ENCODE measurements around the gene LDB2. TPM values are rescaled to one million over a fixed set of nuclear protein-coding genes. Genes with fewer than 3 reads are reported as not detected.

Gene LDB2
- total and polyA plus RNA-seq, 2 of the 8 experiments (the other 6 are each of a cell fraction or from before 2014, with no cell fraction given): 57.0 to 140 TPM

GRCh38 chr4:16532240-16532970 is 366.0 kb downstream of the LDB2 start:
- Histone ChIP-seq H4K5ac (ENCODE audit: insufficient read length, low read depth, low read length) (no peak overlapping the region), H3K79me2 (ENCODE audit: control insufficient read depth in 1 of 2, insufficient read depth in 2 of 2, low read length in 2 of 2) (no peaks in the 10 kb centered on the region), H3K27me3 (replicated peaks in 1 of 4; ENCODE audit: control insufficient read depth in 3 of 4, extremely low read depth in 1 of 4, insufficient read depth in 3 of 4, low read length in 3 of 4) (no peaks in the 10 kb centered on the region), H3K4ac (replicated peaks; ENCODE audit: insufficient read length, low read depth, low read length) (no peak overlapping the region), H3K4me1 (replicated peaks in 1 of 4; ENCODE audit: control insufficient read depth in 3 of 4, insufficient read depth in 4 of 4, low read length in 3 of 4) (no peaks in the 10 kb centered on the region), H3K18ac (ENCODE audit: extremely low read depth, low read length) (no peak overlapping the region), H4K91ac (replicated peaks; ENCODE audit: insufficient read length, low read length) (no peak overlapping the region), H3K4me2 (ENCODE audit: insufficient read depth in 1 of 2, low read depth in 2 of 2, low read length in 2 of 2) (no peak overlapping the region), H3K56ac (replicated peaks; ENCODE audit: insufficient read length, low read depth, low read length) (no peak overlapping the region), H2BK120ac (replicated peaks; ENCODE audit: low read depth, low read length) (no peak overlapping the region), H2BK5ac (ENCODE audit: low read depth, low read length) (no peak overlapping the region), H3K9ac (replicated peaks in 1 of 4; ENCODE audit: extremely low read depth in 1 of 4, low read depth in 3 of 4, low read length in 3 of 4) (no peak overlapping the region), H4K8ac (ENCODE audit: extremely low read depth, insufficient read depth, low read length) (no peak overlapping the region), H4K20me1 (replicated peaks in 1 of 2; ENCODE audit: control insufficient read depth in 1 of 2, insufficient read depth in 2 of 2, low read length in 2 of 2) (peaks cover 2 to 3% of the 10 kb centered on the region in 2 experiments), H3K9me3 (ENCODE audit: insufficient read depth in 2 of 2, low read depth in 1 of 2, low read length in 1 of 2) (no peaks in the 10 kb centered on the region), H2AK5ac (ENCODE audit: low read depth, low read length) (no peak overlapping the region), H2BK20ac (ENCODE audit: low read length) (no peak overlapping the region), H3K36me3 (ENCODE audit: control insufficient read depth in 2 of 4, insufficient read depth in 4 of 4, low read length in 3 of 4) (no peaks in the 10 kb centered on the region), H3K23ac (ENCODE audit: insufficient read length) (no peak overlapping the region), H3K27ac (ENCODE audit: low read depth, low read length) (no peak overlapping the region), H2BK12ac (ENCODE audit: low read depth, low read length) (no peak overlapping the region), H2BK15ac (ENCODE audit: low read length) (no peak overlapping the region), H3K4me3 (ENCODE audit: extremely low read depth in 1 of 4, insufficient read depth in 2 of 4, low read depth in 3 of 4, low read length in 4 of 4) (no peak overlapping the region), H3K79me1 (ENCODE audit: low read depth, low read length) (no peaks in the 10 kb centered on the region), H2AFZ (ENCODE audit: low read length) (no peak overlapping the region), H3K14ac (ENCODE audit: insufficient read length) (no peak overlapping the region), H3K23me2 (ENCODE audit: low read depth, low read length) (no peaks in the 10 kb centered on the region)
- ChIA-PET POLR2A (ENCODE audit: partially characterized antibody) (no interaction called here), CTCF (ENCODE audit: partially characterized antibody) (interaction anchor here (0.7 to 3.8 kb wide), 5 partner anchors 14 to 792 kb away, joined by 3 to 13 read pairs (median 3); no protein-coding TSS in a partner anchor)
- no peak for FAIRE-seq
- no peak for DNase-seq (ENCODE audit: low read depth in 1 of 2, low spot score in 2 of 2)
- 93% methylated on average over 6 of the region's 6 CpGs; no CpG with 5 or more reads in 1 of the 2 experiments for whole genome bisulfite sequencing, 2 experiments (ENCODE audit: extremely low coverage in 1 of 2, insufficient coverage in 1 of 2, insufficient read length in 1 of 2, insufficient replicate concordance in 2 of 2, low coverage in 1 of 2, low lambda C conversion rate in 2 of 2, missing lambda C conversion rate in 1 of 2)
- TF ChIP-seq SIN3A (conservative IDR thresholded peaks at IDR 0.05 in 1 of 2, IDR thresholded peaks at IDR 0.05 in 1 of 2; ENCODE audit: low read depth in 1 of 2, low read length in 2 of 2): no peak
- no peak for TF ChIP-seq CHD1 (IDR thresholded peaks at IDR 0.05; ENCODE audit: low read depth, low read length)
- no peak for TF ChIP-seq POLR2AphosphoS5 (IDR thresholded peaks at IDR 0.05; ENCODE audit: low read depth, low read length)
- TF ChIP-seq SAP30 (IDR thresholded peaks at IDR 0.05; ENCODE audit: insufficient read depth, insufficient replicate concordance, low read length): no peak
- TF ChIP-seq E2F6 (IDR thresholded peaks at IDR 0.05): no peak
- no peak for TF ChIP-seq ATF3 (IDR thresholded peaks at IDR 0.05; ENCODE audit: insufficient read depth, low read depth, low read length)
- no peak for TF ChIP-seq TCF12 (IDR thresholded peaks at IDR 0.05; ENCODE audit: low read depth, low read length)
- no peak for TF ChIP-seq PHF8 (conservative IDR thresholded peaks at IDR 0.05; ENCODE audit: low read depth, low read length)
- no peak for TF ChIP-seq TAF1 (IDR thresholded peaks at IDR 0.05; ENCODE audit: low read depth, low read length)
- no peak for TF ChIP-seq TEAD4 (IDR thresholded peaks at IDR 0.05; ENCODE audit: low read depth, low read length)
- no peak for TF ChIP-seq HDAC2 (IDR thresholded peaks at IDR 0.05; ENCODE audit: borderline replicate concordance in 1 of 2, low read depth in 2 of 2, low read length in 2 of 2)

Measured in H1 (cell line).